Endodermal cell (in vitro differentiated cells): ENCODE data around the gene PFKFB2. TPM values are rescaled to one million over a fixed set of nuclear protein-coding genes. Genes with fewer than 3 reads are reported as not detected.
A peak's percentile ranks its signal among the peaks of the same experiment; 100 is the strongest.

Source experiments
- DNase-seq: peaks from one replicate; pipeline ENCODE4 v3.0.0-alpha.2; 2017
- H3K27ac ChIP-seq: 2 replicates; pipeline ENCODE4 v1.5.1; 2013; ENCODE audit warnings: mild to moderate bottlenecking, low read depth, low read length, moderate library complexity
- H3K27me3 ChIP-seq: 2 replicates; pipeline ENCODE4 v1.6.1; 2013; ENCODE audit warnings: mild to moderate bottlenecking, low read length, moderate library complexity; ENCODE audit not compliant: insufficient read depth, control insufficient read depth, poor library complexity, severe bottlenecking
- H3K36me3 ChIP-seq: 2 replicates; pipeline ENCODE4 v1.7.0; 2013; ENCODE audit warnings: mild to moderate bottlenecking, low read length, moderate library complexity; ENCODE audit not compliant: control insufficient read depth, insufficient read depth
- H3K4me1 ChIP-seq: one replicate; pipeline ENCODE4 v1.7.0; 2013; ENCODE audit warnings: low read length; ENCODE audit not compliant: control insufficient read depth, insufficient read depth
- H3K4me3 ChIP-seq: 2 replicates; pipeline ENCODE4 v1.5.1; 2013; ENCODE audit warnings: mild to moderate bottlenecking, low read length, moderate library complexity
- H3K9ac ChIP-seq: 2 replicates; pipeline ENCODE4 v1.6.1; 2013; ENCODE audit warnings: mild to moderate bottlenecking, low read length, moderate library complexity; ENCODE audit not compliant: poor library complexity, severe bottlenecking; ENCODE audit errors: extremely low read depth
- H3K9me3 ChIP-seq: 2 replicates; pipeline ENCODE4 v1.6.1; 2013; ENCODE audit warnings: mild to moderate bottlenecking, low read length, moderate library complexity; ENCODE audit not compliant: control insufficient read depth
- H3K27ac Mint-ChIP-seq: 2 replicates; pipeline ENCODE4 v1.8.0; 2020; ENCODE audit warnings: mixed read lengths
- H3K27me3 Mint-ChIP-seq: 2 replicates; pipeline ENCODE4 v1.8.0; 2021; ENCODE audit warnings: mild to moderate bottlenecking, mixed read lengths; ENCODE audit not compliant: insufficient read depth
- H3K36me3 Mint-ChIP-seq: 2 replicates; pipeline ENCODE4 v1.8.0; 2020; ENCODE audit warnings: low read depth, mixed read lengths
- H3K4me1 Mint-ChIP-seq: 2 replicates; pipeline ENCODE4 v1.8.0; 2020; ENCODE audit warnings: mixed read lengths
- H3K4me3 Mint-ChIP-seq: 2 replicates; pipeline ENCODE4 v1.8.0; 2020; ENCODE audit warnings: mild to moderate bottlenecking, moderate library complexity, mixed read lengths
- H3K9me3 Mint-ChIP-seq: 2 replicates; pipeline ENCODE4 v1.8.0; 2020; ENCODE audit warnings: mild to moderate bottlenecking, mixed read lengths
- CTCF ChIP-seq: fragments of 200-600 bp; sonication (generic); conservative IDR thresholded peaks from 2 replicates; pipeline ENCODE4 v1.5.0; 2021; ENCODE audit warnings: antibody characterized with exemption, mild to moderate bottlenecking
- WGBS, 2 experiments: methylation state at CpG; one replicate each; pipeline versions ENCODE4 v1.1.5 to v1.1.7; 2013; ENCODE audit warnings: missing lambda C conversion rate in 2 of 2, mixed read lengths in 1 of 2; ENCODE audit not compliant: insufficient coverage in 1 of 2, insufficient read length in 1 of 2; 5-methylcytosine and 5-hydroxymethylcytosine counted together
- long read RNA-seq, 4 experiments: library from polyadenylated mRNA in 2 of 4; library from RNA in 1 of 4; library from capped mRNA in 1 of 4; stranded (forward) in 3 of 4; unstranded in 1 of 4; transcript quantifications; one replicate each; pipeline ENCODE4 v2.0.0, GENCODE V29; 2020 to 2021; ENCODE audit warnings: inconsistent platforms in 1 of 4
- polyA plus RNA-seq, 2 experiments: library from polyadenylated mRNA; stranded (reverse); fragments of 50-300 nt; gene quantifications; one replicate each; pipeline ENCODE4 v1.2.3, GENCODE V29; 2013
- total RNA-seq, 2 donors: library from RNA; stranded (reverse); fragmentation: NEBNext Ultra II Directional in 1 of 2; extraction: Animal tissue kit (Norgen Biotek cat#: 25700) in 1 of 2; gene quantifications; 2 replicates in 1 of 2; 3 replicates in 1 of 2; pipeline ENCODE4 v1.2.1, GENCODE V29; 2021

PFKFB2 gene
- total RNA-seq, result 10 to 100 TPM; 11.2 to 13.4 TPM
- 5.9 TPM for polyA plus RNA-seq (2013, experiment 1 of 2)
- 5.1 TPM for polyA plus RNA-seq (2013, experiment 2 of 2)
- long read RNA-seq, experiment 1, partial matches to known transcripts, result 0 of 4 reads
- long read RNA-seq, experiment 1, other reads (novel, unspliced or antisense), result 4 of 4 reads
- long read RNA-seq, experiment 2, full-length matches to known transcripts, result 6 of 11 reads
- long read RNA-seq, experiment 2, partial matches to known transcripts, result 1 of 11 reads
- long read RNA-seq, experiment 2, other reads (novel, unspliced or antisense), result 4 of 11 reads
- long read RNA-seq, experiment 3, full-length matches to known transcripts, result 27 of 42 reads
- long read RNA-seq, experiment 3, partial matches to known transcripts, result 3 of 42 reads
- long read RNA-seq, experiment 3, other reads (novel, unspliced or antisense), result 12 of 42 reads
- long read RNA-seq, experiment 4, partial matches to known transcripts, result 0 of 3 reads
- long read RNA-seq, experiment 4, other reads (novel, unspliced or antisense), result 1 of 3 reads

GRCh38 chr1:207052911-207053769 lies at the start of gene PFKFB2:
Gene PFKFB2 (plus strand): TSS chr1:207053275. CDS start chr1:207054718, 1,443 bp downstream.
- Histone ChIP-seq H3K4me1 (peaks cover under 1% of the 10 kb centered on the region), H3K27ac (no peak within 1 kb of the TSS), H3K9me3 (no peaks in the 10 kb centered on the region), H3K4me3 (peak within 1 kb of the TSS; percentile 84), H3K27me3 (no peaks in the 10 kb centered on the region), H3K36me3 (peaks cover 14% of the 10 kb centered on the region), H3K9ac (peak within 1 kb of the TSS; percentile 91)
- 2% methylated on average over 22 to 56 of the region's 56 CpGs for WGBS, 2 experiments
- Mint-ChIP-seq H3K9me3 (no peaks in the 10 kb centered on the region), H3K27ac (peak within 1 kb of the TSS; percentile 100), H3K27me3 (peaks cover 2% of the 10 kb centered on the region), H3K4me1 (peaks cover 12% of the 10 kb centered on the region), H3K4me3 (peak within 1 kb of the TSS; percentile 99), H3K36me3 (peaks cover 6% of the 10 kb centered on the region)
- peak; percentile 100 for DNase-seq
- TF ChIP-seq CTCF, result peak; percentile 50

- H3K27ac Mint-ChIP-seq, result no peak overlapping the region
- peak; percentile 91 for DNase-seq
These were observed 47.9 kb upstream of the PFKFB2 start for GRCh38 chr1:207004931-207005830.

More at GRCh38 chr1:207004931-207005830, 47.9 kb upstream of the PFKFB2 start:
- Mint-ChIP-seq H3K9me3 (no peaks in the 10 kb centered on the region), H3K36me3 (no peaks in the 10 kb centered on the region), H3K27me3 (peaks cover 2% of the 10 kb centered on the region), H3K4me3 (no peak overlapping the region), H3K4me1 (peaks cover 15% of the 10 kb centered on the region)
- H3K27ac ChIP-seq, result no peak overlapping the region
- peaks cover 5% of the 10 kb centered on the region for H3K4me1 ChIP-seq
- no peaks in the 10 kb centered on the region for H3K27me3 ChIP-seq
- no peaks in the 10 kb centered on the region for H3K36me3 ChIP-seq
- H3K9me3 ChIP-seq, result no peaks in the 10 kb centered on the region
- no peak overlapping the region for H3K9ac ChIP-seq
- peak; percentile 88 for TF ChIP-seq CTCF
- H3K4me3 ChIP-seq, result no peak overlapping the region
- 41 to 52% methylated on average over 6 to 9 of the region's 9 CpGs for WGBS, 2 experiments
